Osteoblast (primary cell): Measurements from ENCODE around the gene CAMK2B. TPM values are rescaled to one million over a fixed set of nuclear protein-coding genes. Genes with fewer than 3 reads are reported as not detected.

Experiments
- DNase-seq: peaks from one replicate; pipeline ENCODE4 v3.0.0; 2011; ENCODE audit warnings: low spot score, mixed read lengths; ENCODE audit not compliant: insufficient read length; ENCODE audit errors: missing footprints
- H2AFZ ChIP-seq: 2 replicates; pipeline ENCODE4 v1.6.0; 2011; ENCODE audit warnings: mild to moderate bottlenecking, low read length
- H3K27ac ChIP-seq: 2 replicates; pipeline ENCODE4 v1.5.1; 2011; ENCODE audit warnings: mild to moderate bottlenecking, low read depth, low read length, moderate library complexity
- H3K27me3 ChIP-seq: 2 replicates; pipeline ENCODE4 v1.6.0; 2012; ENCODE audit warnings: mild to moderate bottlenecking, control low read depth, inconsistent platforms, low read length, moderate library complexity; ENCODE audit not compliant: insufficient read depth
- H3K36me3 ChIP-seq: 2 replicates; pipeline ENCODE4 v1.5.1; 2011; ENCODE audit warnings: mild to moderate bottlenecking, low read length, control low read depth, moderate library complexity; ENCODE audit not compliant: insufficient read depth
- H3K4me1 ChIP-seq: 2 replicates; pipeline ENCODE4 v1.5.1; 2011; ENCODE audit warnings: mild to moderate bottlenecking, low read length, control low read depth, moderate library complexity; ENCODE audit not compliant: insufficient read depth
- H3K4me2 ChIP-seq: 2 replicates; pipeline ENCODE4 v1.6.0; 2011; ENCODE audit warnings: mild to moderate bottlenecking, low read length; ENCODE audit not compliant: insufficient read depth
- H3K4me3 ChIP-seq: fragments of 200-600 bp; sonication (generic); 3 replicates; pipeline ENCODE4 v1.5.1; 2012; ENCODE audit warnings: mild to moderate bottlenecking, low read length, inconsistent platforms; ENCODE audit not compliant: insufficient read depth
- H3K79me2 ChIP-seq: 2 replicates; pipeline ENCODE4 v1.6.0; 2012; ENCODE audit warnings: mild to moderate bottlenecking, low read length, control low read depth, inconsistent platforms; ENCODE audit not compliant: insufficient read depth
- H3K9me3 ChIP-seq: 2 replicates; pipeline ENCODE4 v1.5.1; 2011; ENCODE audit warnings: low read depth, low read length, control low read depth
- H4K20me1 ChIP-seq: 2 replicates; pipeline ENCODE4 v1.6.0; 2012; ENCODE audit warnings: mild to moderate bottlenecking, low read length, control low read depth; ENCODE audit not compliant: insufficient read depth
- CTCF ChIP-seq: IDR thresholded peaks from 2 replicates; pipeline ENCODE4 v1.5.1; 2011; ENCODE audit warnings: mild to moderate bottlenecking, low read depth, low read length, moderate library complexity; ENCODE audit errors: extremely low read depth
- total RNA-seq: library from RNA; depleted of rRNA; stranded (reverse); fragments of >200 nt; gene quantifications from 2 replicates; pipeline ENCODE4 v1.2.3, GENCODE V29; 2012

Gene CAMK2B
- total RNA-seq, 1 donor: not detected

- DNase-seq: no peak
- no peaks in the 10 kb centered on the region for H3K79me2 ChIP-seq
- no peaks in the 10 kb centered on the region for H3K27me3 ChIP-seq
- no peaks in the 10 kb centered on the region for H3K9me3 ChIP-seq
- TF ChIP-seq CTCF: no peak
- no peaks in the 10 kb centered on the region for H4K20me1 ChIP-seq
- no peak overlapping the region for H2AFZ ChIP-seq
- H3K4me1 ChIP-seq: peaks cover 16% of the 10 kb centered on the region
- no peaks in the 10 kb centered on the region for H3K36me3 ChIP-seq
- H3K27ac ChIP-seq: no peak overlapping the region
- no peak overlapping the region for H3K4me2 ChIP-seq
- no peak overlapping the region for H3K4me3 ChIP-seq
Measured at GRCh38 chr7:44368885-44369284, 43.5 kb upstream of the CAMK2B start.

- no peaks in the 10 kb centered on the region for H4K20me1 ChIP-seq
- TF ChIP-seq CTCF: no peak
- no peak overlapping the region for H3K4me3 ChIP-seq
- no peak overlapping the region for H3K27ac ChIP-seq
- peaks cover 16% of the 10 kb centered on the region for H3K4me1 ChIP-seq
- H3K36me3 ChIP-seq: no peaks in the 10 kb centered on the region
- H3K27me3 ChIP-seq: no peaks in the 10 kb centered on the region
- H3K4me2 ChIP-seq: no peak overlapping the region
- H3K9me3 ChIP-seq: no peaks in the 10 kb centered on the region
- H2AFZ ChIP-seq: no peak overlapping the region
- no peaks in the 10 kb centered on the region for H3K79me2 ChIP-seq
- DNase-seq: no peak
Measured at GRCh38 chr7:44368455-44368854, 43.1 kb upstream of the CAMK2B start.

GRCh38 chr7:44367475-44368043 is 42.2 kb upstream of the CAMK2B start:
- H3K27me3 ChIP-seq: no peaks in the 10 kb centered on the region
- no peak overlapping the region for H3K4me2 ChIP-seq
- no peaks in the 10 kb centered on the region for H3K36me3 ChIP-seq
- H4K20me1 ChIP-seq: no peaks in the 10 kb centered on the region
- no peak for TF ChIP-seq CTCF
- no peak overlapping the region for H2AFZ ChIP-seq
- H3K79me2 ChIP-seq: no peaks in the 10 kb centered on the region
- H3K9me3 ChIP-seq: no peaks in the 10 kb centered on the region
- no peak overlapping the region for H3K27ac ChIP-seq
- no peak for DNase-seq
- no peak overlapping the region for H3K4me3 ChIP-seq
- H3K4me1 ChIP-seq: peaks cover 8% of the 10 kb centered on the region

DNA sequence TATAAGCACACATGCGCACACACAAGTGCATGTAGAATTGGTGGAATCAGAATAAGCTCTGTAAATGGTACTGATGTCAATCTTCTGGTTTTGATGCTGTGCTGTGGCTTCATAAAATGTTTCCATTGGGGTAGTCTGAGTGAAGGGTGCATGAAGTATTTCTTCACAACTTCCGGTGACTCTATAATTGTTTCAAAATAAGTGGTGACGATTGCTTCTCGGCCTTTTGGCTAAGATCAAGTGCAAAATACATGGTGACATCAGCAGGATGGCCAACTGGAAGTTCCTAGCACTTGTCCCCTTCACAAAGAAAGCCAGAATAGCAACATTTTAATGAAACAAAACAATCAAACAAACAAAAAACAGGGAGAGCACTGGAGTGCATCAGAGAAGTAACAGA is 41.6 kb upstream of the CAMK2B start:
- no peak for DNase-seq
- Histone ChIP-seq H4K20me1 (no peaks in the 10 kb centered on the region), H3K4me3 (no peak overlapping the region), H3K4me1 (peaks cover 3% of the 10 kb centered on the region), H3K79me2 (no peaks in the 10 kb centered on the region), H3K27ac (no peak overlapping the region), H3K4me2 (no peak overlapping the region), H2AFZ (no peak overlapping the region), H3K9me3 (no peaks in the 10 kb centered on the region), H3K36me3 (no peaks in the 10 kb centered on the region), H3K27me3 (no peaks in the 10 kb centered on the region)
- TF ChIP-seq CTCF: no peak
